ENCODE results near the gene RAC3. TPM values are rescaled to one million over a fixed set of nuclear protein-coding genes. Genes with fewer than 3 reads are reported as not detected.
"Not testable (repeated sequence)": the region's sequence is repeated elsewhere in the genome, so short reads cannot be mapped to it uniquely, and the experiment has no call there.

Gene RAC3
- total RNA-seq, 2 donors from 2014 or later: 0.93 to 2.6 TPM

DNA sequence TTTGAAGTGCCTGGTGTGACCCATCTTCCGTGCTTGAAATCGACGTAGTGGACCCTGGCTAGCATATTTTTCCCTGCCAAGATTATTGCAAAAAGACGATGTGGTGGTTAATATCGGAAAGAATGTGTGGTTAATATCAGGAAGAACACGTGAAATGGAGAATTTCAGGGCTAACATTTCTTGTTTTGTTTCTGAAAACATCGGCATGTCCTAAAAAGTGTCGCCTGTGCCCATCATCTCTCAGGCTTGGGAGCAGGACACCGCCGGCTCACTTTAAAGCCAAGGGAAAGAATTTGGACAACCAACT, 6.4 kb downstream of the RAC3 start:
- Histone ChIP-seq H3K27me3 (no peaks in the 10 kb centered on the region), H3K4me1 (peaks cover 0 to 17% of the 10 kb centered on the region in 2 donors), H3K36me3 (no peaks in the 10 kb centered on the region), H3K27ac (peak overlapping the region; percentile 94 to 98), H3K9me3 (no peaks in the 10 kb centered on the region), H3K4me3 (peak overlapping the region; percentile 3 to 71)
- no peak for DNase-seq (ENCODE audit: low spot score)
- TF ChIP-seq, protein P1, sequence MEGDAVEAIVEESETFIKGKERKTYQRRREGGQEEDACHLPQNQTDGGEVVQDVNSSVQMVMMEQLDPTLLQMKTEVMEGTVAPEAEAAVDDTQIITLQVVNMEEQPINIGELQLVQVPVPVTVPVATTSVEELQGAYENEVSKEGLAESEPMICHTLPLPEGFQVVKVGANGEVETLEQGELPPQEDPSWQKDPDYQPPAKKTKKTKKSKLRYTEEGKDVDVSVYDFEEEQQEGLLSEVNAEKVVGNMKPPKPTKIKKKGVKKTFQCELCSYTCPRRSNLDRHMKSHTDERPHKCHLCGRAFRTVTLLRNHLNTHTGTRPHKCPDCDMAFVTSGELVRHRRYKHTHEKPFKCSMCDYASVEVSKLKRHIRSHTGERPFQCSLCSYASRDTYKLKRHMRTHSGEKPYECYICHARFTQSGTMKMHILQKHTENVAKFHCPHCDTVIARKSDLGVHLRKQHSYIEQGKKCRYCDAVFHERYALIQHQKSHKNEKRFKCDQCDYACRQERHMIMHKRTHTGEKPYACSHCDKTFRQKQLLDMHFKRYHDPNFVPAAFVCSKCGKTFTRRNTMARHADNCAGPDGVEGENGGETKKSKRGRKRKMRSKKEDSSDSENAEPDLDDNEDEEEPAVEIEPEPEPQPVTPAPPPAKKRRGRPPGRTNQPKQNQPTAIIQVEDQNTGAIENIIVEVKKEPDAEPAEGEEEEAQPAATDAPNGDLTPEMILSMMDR (IDR thresholded peaks at IDR 0.05): no peak

DNA sequence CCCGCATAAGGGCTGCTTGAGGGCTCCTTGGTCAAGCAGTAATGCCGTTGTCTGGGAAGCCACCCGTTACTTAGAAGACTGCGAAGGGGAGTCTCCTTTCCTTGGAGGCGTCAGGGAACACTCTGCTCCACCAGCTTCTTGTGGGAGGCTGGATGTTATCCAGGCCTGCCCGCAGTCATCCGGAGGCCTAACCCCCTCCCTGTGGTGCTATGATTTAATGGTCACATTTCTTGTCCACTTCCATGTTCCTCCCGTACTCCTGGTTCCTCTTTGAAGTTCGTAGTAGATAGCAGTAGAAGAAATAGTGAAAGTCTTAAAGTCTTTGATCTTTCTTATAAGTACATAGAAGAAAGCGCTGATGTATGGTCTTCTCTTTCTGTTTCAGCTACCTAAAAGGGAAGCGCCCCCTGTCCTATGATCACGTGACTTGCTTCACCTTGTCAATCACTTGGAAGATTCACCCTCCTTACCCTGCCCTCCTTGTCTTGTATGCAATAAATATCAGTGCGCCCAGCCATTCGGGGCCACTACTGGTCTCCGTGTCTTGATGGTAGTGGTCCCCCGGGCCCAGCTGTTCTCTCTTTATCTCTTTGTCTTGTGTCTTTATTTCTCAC, 7.4 kb downstream of the RAC3 start:
- H3K36me3 ChIP-seq; H3K27ac ChIP-seq; H3K4me3 ChIP-seq; H3K27me3 ChIP-seq; DNase-seq (ENCODE audit: low spot score); H3K9me3 ChIP-seq: not testable (repeated sequence)
- peaks cover 0 to 17% of the 10 kb centered on the region in 2 donors for H3K4me1 ChIP-seq

- Histone ChIP-seq H3K9me3 (no peaks in the 10 kb centered on the region), H3K4me1 (peaks cover 0 to 17% of the 10 kb centered on the region in 2 donors), H3K36me3 (no peaks in the 10 kb centered on the region), H3K27me3 (no peaks in the 10 kb centered on the region), H3K4me3 (no peak overlapping the region), H3K27ac (no peak overlapping the region)
- TF ChIP-seq, protein P1 (IDR thresholded peaks at IDR 0.05): no peak
- no peak for DNase-seq (ENCODE audit: low spot score)
Measured at GRCh38 chr17:82039695-82040299, 8.3 kb downstream of the RAC3 start.

- no peak overlapping the region for H3K4me3 ChIP-seq
- H3K27ac ChIP-seq: no peak overlapping the region
- H3K4me1 ChIP-seq: peaks cover 0 to 12% of the 10 kb centered on the region in 2 donors
- no peaks in the 10 kb centered on the region for H3K36me3 ChIP-seq
- no peak for DNase-seq (ENCODE audit: low spot score)
- H3K27me3 ChIP-seq: no peaks in the 10 kb centered on the region
- H3K9me3 ChIP-seq: no peaks in the 10 kb centered on the region
- TF ChIP-seq, protein P1 (IDR thresholded peaks at IDR 0.05): no peak
Measured at GRCh38 chr17:82041144-82041814, 9.8 kb downstream of the RAC3 start.

DNA sequence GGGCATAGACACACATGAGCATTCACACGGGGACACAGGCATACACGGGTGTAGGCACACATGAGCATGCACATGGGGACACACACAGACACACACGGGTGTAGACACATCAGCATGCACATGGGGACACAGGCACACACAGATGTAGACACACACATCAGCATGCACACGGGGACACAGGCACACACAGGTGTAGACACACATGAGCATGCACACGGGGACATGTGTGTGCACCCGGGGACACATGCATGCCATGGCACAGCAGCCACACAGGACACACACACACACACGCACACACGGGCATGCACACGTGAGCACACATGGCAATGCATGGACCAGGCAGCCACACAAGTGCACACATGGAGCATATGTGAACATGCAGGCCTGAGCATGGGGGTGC, 11.2 kb downstream of the RAC3 start:
- H3K4me1 ChIP-seq: peaks cover 0 to 4% of the 10 kb centered on the region in 2 donors
- H3K4me3 ChIP-seq: no peak overlapping the region
- TF ChIP-seq, protein P1 (IDR thresholded peaks at IDR 0.05): no peak
- H3K36me3 ChIP-seq: peaks cover 3% of the 10 kb centered on the region
- H3K9me3 ChIP-seq: no peaks in the 10 kb centered on the region
- H3K27me3 ChIP-seq: no peaks in the 10 kb centered on the region
- DNase-seq (ENCODE audit: low spot score): no peak
- no peak overlapping the region for H3K27ac ChIP-seq

DNA sequence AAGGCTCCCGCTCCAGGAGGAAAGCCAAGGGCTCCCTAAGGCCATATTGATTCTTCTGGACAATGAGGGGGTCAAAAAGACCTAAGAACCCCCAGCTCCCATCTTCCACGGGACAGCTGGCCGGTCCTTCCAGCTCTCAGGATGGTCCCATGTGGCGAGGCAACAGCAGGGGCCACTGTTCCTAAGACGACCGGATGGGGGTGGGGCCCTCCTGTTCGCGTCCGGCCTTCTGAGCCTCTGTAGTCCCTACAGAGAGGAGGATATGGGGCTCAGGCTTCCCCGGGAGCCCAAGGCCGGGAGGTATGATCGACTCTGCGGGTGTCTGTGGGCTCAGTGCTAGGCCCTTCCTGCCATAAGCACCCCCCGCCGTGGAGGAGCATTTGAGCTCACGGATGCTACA, 12.0 kb downstream of the RAC3 start:
- Histone ChIP-seq H3K4me3 (no peak overlapping the region), H3K36me3 (peaks cover 4% of the 10 kb centered on the region), H3K27me3 (no peaks in the 10 kb centered on the region), H3K4me1 (no peaks in the 10 kb centered on the region), H3K9me3 (no peaks in the 10 kb centered on the region), H3K27ac (no peak overlapping the region)
- TF ChIP-seq, protein P1 (IDR thresholded peaks at IDR 0.05): no peak
- DNase-seq (ENCODE audit: low spot score): no peak

Data from right atrium auricular region (tissue), 2 donors.